Liver (tissue), 3 donors: ENCODE results near the gene PATE2.

Experiments
- EGR1 ChIP-seq, 2 donors: IDR thresholded peaks; 2 replicates each; pipeline ENCODE4 v1.6.1; 2016 to 2018; ENCODE audit warnings: antibody characterized with exemption in 2 of 2, low read depth in 2 of 2
- GABPA ChIP-seq, 2 donors: IDR thresholded peaks in 1 of 2; conservative IDR thresholded peaks in 1 of 2; 2 replicates each; pipeline ENCODE4 v1.6.1; 2016; ENCODE audit warnings: antibody characterized with exemption in 2 of 2, mild to moderate bottlenecking in 1 of 2, moderate library complexity in 1 of 2
- SP1 ChIP-seq: IDR thresholded peaks from 2 replicates; pipeline ENCODE4 v1.6.1; 2018; ENCODE audit warnings: antibody characterized with exemption, mild to moderate bottlenecking
- TF ChIP-seq, protein P1 (sequence below): fragments of 150-350 bp; IDR thresholded peaks from 2 replicates; pipeline ENCODE4 v1.5.1; 2017; ENCODE audit warnings: improper control_type of control experiment, low read depth, low read length; ENCODE audit not compliant: missing input control
- TF ChIP-seq, protein P2 (sequence below): IDR thresholded peaks from 2 replicates; pipeline ENCODE4 v1.6.1; 2016; ENCODE audit warnings: antibody characterized with exemption
- TF ChIP-seq, protein P3 (sequence below): IDR thresholded peaks from 2 replicates; pipeline ENCODE4 v1.6.1; 2016; ENCODE audit warnings: antibody characterized with exemption, mild to moderate bottlenecking
- donor health status: healthy.
- donor health status: healthy.

DNA sequence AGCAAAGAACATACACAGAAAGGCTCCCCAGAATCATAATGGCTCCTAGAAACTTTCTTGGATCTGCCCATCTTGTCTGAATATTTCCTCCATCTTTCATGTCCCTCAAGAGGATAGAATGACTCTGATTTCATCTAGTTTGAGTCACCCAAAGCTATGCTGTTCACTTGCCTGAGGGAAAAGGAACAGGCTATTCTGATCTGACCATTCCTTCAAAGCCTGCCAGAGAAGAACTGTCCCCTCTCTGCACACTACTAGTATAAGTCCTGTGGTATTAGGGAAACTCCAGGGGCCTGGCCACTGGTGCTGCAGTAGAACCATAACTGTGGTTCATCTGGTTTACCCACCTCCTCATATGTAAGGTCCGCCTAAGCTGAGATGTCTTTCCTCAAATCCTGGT, 34.9 kb downstream of the PATE2 start:
- TF ChIP-seq EGR1 (IDR thresholded peaks at IDR 0.05; ENCODE audit: low read depth in 2 of 2) (no peak), SP1 (no peak), GABPA (IDR thresholded peaks at IDR 0.05 in 1 of 2, conservative IDR thresholded peaks at IDR 0.05 in 1 of 2) (no peak)
- TF ChIP-seq, protein P1, sequence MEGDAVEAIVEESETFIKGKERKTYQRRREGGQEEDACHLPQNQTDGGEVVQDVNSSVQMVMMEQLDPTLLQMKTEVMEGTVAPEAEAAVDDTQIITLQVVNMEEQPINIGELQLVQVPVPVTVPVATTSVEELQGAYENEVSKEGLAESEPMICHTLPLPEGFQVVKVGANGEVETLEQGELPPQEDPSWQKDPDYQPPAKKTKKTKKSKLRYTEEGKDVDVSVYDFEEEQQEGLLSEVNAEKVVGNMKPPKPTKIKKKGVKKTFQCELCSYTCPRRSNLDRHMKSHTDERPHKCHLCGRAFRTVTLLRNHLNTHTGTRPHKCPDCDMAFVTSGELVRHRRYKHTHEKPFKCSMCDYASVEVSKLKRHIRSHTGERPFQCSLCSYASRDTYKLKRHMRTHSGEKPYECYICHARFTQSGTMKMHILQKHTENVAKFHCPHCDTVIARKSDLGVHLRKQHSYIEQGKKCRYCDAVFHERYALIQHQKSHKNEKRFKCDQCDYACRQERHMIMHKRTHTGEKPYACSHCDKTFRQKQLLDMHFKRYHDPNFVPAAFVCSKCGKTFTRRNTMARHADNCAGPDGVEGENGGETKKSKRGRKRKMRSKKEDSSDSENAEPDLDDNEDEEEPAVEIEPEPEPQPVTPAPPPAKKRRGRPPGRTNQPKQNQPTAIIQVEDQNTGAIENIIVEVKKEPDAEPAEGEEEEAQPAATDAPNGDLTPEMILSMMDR: no peak
- TF ChIP-seq, protein P2, sequence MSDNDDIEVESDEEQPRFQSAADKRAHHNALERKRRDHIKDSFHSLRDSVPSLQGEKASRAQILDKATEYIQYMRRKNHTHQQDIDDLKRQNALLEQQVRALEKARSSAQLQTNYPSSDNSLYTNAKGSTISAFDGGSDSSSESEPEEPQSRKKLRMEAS: no peak
- TF ChIP-seq, protein P3, sequence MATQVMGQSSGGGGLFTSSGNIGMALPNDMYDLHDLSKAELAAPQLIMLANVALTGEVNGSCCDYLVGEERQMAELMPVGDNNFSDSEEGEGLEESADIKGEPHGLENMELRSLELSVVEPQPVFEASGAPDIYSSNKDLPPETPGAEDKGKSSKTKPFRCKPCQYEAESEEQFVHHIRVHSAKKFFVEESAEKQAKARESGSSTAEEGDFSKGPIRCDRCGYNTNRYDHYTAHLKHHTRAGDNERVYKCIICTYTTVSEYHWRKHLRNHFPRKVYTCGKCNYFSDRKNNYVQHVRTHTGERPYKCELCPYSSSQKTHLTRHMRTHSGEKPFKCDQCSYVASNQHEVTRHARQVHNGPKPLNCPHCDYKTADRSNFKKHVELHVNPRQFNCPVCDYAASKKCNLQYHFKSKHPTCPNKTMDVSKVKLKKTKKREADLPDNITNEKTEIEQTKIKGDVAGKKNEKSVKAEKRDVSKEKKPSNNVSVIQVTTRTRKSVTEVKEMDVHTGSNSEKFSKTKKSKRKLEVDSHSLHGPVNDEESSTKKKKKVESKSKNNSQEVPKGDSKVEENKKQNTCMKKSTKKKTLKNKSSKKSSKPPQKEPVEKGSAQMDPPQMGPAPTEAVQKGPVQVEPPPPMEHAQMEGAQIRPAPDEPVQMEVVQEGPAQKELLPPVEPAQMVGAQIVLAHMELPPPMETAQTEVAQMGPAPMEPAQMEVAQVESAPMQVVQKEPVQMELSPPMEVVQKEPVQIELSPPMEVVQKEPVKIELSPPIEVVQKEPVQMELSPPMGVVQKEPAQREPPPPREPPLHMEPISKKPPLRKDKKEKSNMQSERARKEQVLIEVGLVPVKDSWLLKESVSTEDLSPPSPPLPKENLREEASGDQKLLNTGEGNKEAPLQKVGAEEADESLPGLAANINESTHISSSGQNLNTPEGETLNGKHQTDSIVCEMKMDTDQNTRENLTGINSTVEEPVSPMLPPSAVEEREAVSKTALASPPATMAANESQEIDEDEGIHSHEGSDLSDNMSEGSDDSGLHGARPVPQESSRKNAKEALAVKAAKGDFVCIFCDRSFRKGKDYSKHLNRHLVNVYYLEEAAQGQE: no peak
